ENCODE measurements around the gene ARID3B.

The ARID3B gene

GRCh38 chr15:74604983-74605794 lies 64.2 kb downstream of the ARID3B start:
- DNase-seq (ENCODE audit: low spot score): no peak

DNA sequence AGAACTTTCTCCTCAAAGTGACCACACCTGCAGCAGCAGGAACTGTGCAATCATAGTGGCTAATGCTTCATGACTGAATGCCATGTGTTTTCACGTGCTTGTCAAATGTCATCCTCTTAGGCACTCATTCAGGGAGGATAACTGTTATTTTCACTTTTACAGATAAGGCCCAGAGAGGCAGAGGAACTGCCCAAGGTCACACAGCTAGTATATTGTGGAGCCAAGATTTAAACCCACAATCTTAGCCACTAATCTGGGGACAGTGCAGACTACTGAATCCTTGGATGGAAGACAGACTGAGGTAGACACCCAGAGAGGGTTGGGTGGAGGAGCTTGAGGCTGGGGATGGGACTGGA lies 64.8 kb downstream of the ARID3B start:
- DNase-seq (ENCODE audit: low spot score): no peak

- no peak for DNase-seq (ENCODE audit: low spot score)
Measured at GRCh38 chr15:74608786-74609185, 67.8 kb downstream of the ARID3B start.

DNA sequence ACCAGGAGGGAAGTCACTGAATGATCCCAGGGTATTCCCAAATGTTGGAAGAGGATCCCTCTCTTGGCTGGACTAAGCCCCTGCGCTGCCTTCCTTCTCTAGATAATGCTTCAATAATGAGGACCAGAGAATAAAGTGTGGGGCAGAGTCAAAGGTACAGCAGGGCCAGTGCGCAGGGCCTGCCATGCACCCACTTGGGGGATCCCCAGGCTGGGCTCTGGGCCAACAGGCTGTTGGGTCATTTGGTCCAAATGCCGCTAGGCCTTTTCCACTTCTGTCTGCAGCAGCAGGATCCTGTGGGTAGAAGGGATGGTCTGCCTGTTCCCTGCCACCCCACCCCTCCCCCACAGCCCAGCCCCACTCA lies 68.9 kb downstream of the ARID3B start:
- DNase-seq (ENCODE audit: low spot score): no peak

DNA sequence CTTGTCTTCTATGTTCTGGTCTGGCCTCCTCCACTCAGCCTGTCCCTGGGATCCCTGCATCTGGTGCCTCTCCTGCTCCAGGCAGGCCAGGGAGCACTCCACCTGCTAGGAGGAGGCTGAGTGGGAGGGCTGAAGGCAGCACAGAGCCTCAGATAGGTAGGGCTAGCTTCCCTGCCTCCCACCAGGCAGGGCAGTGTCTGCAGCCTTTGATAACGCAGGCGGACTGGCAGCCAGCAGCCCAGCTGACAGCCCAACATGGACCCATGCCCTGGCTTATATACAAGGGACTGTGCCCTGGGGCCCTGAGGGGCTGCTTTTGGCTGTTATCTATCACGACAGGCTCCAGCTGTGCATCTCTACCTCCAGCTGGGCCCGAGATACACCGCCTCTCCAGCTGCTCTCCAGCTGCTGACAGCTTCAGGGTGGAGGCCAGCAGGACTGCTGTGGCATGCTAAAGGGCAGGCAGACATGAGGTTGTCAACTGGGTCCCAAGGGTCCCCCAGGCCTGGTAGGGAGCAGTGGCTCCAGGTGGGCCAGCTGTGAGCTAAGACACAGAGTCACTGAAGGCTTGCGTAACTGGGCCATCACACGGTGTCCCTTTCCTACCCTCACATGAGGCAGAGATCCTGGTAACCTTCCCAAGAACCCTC lies 69.4 kb downstream of the ARID3B start:
- no peak for DNase-seq (ENCODE audit: low spot score)

DNA sequence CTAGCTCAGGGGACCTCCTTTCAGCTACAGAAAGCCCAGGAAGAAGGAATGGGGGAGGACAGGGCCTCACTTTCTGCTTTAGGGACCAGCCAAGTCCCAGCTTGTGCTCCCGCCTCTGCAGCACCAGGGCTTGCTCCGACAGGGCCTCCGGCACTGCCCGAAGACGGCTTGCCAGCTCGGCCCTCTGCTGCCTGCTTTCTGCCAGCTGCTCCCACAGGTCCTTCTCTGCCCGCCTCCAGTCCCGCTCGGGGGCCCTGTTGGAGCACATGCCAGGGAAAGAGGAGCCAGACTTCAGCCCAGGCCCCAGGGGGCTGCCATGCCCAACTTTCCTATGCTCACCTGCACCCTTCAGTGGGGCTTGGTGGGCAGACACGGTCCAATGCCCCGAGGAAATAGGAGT lies 70.3 kb downstream of the ARID3B start:
- no peak for DNase-seq (ENCODE audit: low spot score)

DNA sequence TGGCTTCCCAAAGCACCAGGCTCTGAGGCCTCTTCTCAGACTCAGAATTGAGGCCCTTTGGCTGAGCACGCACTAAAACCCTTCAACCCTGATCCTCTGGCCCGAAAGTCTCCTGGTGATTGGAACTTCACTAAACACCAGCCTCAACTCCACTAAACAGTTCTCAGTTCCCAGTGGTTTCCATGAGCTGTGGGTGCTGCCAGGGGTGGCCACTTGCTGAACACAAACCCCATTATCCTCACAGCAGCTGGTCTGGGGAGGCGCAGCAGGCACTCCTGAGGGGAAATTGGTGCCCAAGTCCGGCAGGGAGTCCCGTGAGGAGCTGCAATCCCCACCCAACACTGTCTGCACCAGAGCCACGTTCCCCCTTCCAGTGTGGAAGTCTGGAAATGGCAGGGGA lies 70.8 kb downstream of the ARID3B start:
- no peak for DNase-seq (ENCODE audit: low spot score)

- DNase-seq (ENCODE audit: low spot score): no peak
Measured at GRCh38 chr15:74612677-74613076, 71.7 kb downstream of the ARID3B start.

DNA sequence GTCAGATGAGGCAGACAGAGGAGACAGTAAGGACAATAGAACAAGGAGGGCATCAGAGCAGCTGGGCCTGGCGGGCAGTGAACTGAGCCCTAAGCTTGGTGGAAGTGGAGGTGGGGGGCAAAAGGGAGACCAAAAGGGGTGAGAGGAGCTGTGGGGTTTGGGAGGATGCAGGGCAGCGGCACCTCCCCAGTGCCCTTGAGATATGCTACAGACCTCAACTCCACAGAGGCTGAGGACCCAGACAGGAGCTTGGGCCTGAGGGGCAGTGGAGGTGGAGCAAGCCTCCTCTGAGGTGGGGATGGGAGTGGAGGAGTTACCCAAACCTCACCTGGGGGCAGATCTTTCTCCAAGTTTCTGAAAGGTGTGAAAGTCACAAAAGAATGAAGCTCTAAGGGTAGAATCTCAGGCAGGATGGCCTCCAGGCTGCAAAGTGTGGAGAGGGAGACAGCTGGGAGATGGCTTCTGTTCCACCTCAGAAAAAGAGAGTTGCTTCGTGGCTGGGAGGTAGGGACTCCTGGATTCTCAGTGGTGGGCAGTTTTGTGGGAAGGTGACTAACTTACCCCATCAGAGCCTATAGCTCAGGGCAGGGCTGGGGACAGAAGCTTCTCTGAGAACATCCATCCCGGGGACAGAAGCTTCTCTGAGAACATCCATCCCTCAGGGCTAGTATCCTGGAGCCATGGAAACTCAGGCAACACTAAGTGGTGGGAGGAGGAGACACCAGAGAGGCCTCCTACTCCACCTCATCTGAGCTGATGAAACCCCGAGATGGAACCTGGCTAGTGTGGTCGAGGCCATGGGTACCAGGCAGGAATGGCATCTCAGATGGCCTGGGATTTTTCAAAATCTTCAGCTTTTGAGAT lies 72.3 kb downstream of the ARID3B start:
- no peak for DNase-seq (ENCODE audit: low spot score)

- no peak for DNase-seq (ENCODE audit: low spot score)
Measured at GRCh38 chr15:74613953-74614743, 73.1 kb downstream of the ARID3B start.

GRCh38 chr15:74614744-74615507 lies 73.9 kb downstream of the ARID3B start:
- peak; percentile 83 for DNase-seq (ENCODE audit: low spot score)

- peak; percentile 95 for DNase-seq (ENCODE audit: low spot score)
Measured at GRCh38 chr15:74615508-74616365, 74.7 kb downstream of the ARID3B start, which contains the start of gene CLK3. Gene CLK3 (plus strand): TSS chr15:74615836. CDS start chr15:74619197, 3,361 bp downstream.

DNA sequence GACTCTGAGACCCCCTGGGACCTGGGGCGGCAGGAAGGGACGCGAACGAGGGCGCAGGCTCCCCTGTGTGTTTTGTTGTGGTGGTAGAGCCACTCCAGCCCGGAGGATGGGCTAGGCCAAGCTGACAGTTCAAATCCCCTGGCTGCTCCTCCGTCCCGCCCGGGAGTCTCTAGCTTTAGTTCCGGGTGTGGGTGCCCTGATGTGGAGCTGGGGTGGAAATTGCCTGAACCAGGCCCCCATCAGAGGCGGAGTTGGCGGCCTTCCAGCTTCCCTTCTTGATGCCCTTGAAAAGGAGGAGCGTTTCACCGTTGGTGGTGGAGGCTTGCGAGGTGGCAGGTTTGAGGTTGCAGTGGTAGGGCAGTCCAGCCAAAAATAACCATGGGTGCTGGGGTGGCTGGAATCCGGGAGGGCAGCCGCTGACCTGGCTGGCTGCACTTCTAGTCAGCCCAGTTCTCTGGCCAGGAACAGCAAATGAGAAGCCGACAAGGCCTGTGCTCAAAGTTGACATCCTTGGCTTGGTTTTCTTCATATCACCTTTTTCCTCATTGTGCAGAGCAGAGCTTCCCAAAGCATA lies 75.4 kb downstream of the ARID3B start:
- peak; percentile 66 for DNase-seq (ENCODE audit: low spot score)

- no peak for DNase-seq (ENCODE audit: low spot score)
Measured at GRCh38 chr15:74616996-74617395, 76.0 kb downstream of the ARID3B start.

GRCh38 chr15:74618841-74619596 lies 78.0 kb downstream of the ARID3B start:
- no peak for DNase-seq (ENCODE audit: low spot score)

DNA sequence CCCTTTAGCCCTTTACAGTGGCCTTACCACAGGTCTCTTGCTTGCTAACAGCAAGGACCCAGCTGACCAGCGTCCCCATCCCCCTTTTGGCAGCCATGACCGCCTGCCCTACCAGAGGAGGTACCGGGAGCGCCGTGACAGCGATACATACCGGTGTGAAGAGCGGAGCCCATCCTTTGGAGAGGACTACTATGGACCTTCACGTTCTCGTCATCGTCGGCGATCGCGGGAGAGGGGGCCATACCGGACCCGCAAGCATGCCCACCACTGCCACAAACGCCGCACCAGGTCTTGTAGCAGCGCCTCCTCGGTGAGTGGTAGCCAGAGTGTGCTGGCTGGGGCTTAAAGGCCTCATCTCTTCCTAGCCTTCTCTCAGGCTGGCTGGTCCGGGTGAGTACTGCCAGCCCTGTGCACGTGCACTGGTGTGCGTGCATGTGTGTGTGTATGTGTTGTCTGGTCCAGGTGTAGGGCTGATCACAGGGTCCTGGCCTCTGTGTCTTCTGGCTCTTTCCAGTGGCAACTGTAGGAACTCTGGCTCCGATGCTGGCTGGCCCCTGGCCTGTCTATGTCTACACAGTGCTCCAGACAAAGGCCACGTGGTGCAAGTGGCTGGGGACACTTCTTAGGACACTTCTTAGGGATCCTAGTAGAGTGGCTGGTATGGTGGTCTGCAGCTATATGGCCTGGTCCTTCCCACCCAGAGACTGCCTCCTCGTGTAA lies 79.1 kb downstream of the ARID3B start:
- DNase-seq (ENCODE audit: low spot score): no peak

DNA sequence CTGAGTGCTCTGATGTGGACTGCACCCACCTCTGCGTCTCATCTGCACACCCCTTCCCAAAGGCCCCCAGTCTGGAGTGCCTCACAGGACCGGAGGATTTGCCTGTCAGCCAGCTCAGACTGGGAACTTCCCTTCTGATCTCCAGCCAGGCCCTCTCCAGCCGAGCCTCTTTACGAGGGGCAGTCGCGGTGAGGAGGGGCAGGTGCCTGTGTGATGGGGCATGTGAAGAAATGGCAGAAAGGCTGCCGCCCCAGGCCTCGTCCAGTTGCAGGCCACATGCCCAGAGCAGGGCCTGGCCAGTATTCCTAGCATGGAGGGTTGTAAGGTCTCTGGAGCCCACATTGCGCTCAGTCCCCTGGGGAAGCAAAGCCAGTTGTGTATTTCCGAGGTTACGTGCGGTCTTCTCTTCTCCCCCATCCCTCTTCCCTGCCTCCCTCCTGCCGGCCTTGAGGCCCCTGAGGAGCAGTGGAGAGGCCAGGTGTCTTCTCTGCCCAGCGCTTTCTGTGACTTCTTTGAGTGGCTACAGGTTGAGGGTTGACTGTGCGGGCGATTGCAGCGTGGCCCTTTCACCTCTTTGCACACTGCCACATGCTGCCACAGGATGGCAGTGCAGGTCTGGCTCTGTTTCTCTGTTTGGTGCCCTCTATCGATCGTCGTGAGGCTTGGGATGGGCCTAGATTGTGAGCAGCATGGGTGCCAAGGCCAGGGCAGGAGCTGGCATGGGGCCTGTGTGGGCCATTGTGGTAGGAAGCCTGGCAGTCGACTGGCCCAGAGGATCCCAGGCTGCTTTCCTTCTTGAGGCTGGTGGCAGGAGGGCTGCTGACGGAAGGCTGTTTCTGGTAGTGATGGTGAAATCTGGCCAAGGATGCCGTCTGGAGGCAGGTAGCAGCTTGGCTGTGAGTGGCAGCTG lies 79.9 kb downstream of the ARID3B start:
- peak; percentile 82 for DNase-seq (ENCODE audit: low spot score)

Measured in putamen (tissue), 1 donor.